Measurements from ENCODE around the gene CD84.
"Not testable (repeated sequence)": the region's sequence is repeated elsewhere in the genome, so short reads cannot be mapped to it uniquely, and the experiment has no call there.

The CD84 gene

GRCh38 chr1:160608514-160608913, 29.2 kb upstream of the CD84 start:
- DNase-seq: no peak

GRCh38 chr1:160608057-160608456, 28.8 kb upstream of the CD84 start:
- no peak for DNase-seq

GRCh38 chr1:160607672-160608032, 28.4 kb upstream of the CD84 start:
- no peak for DNase-seq

GRCh38 chr1:160607011-160607671, 27.8 kb upstream of the CD84 start:
- DNase-seq: peak; percentile 31

GRCh38 chr1:160606611-160607010, 27.3 kb upstream of the CD84 start:
- no peak for DNase-seq

GRCh38 chr1:160605792-160606479, 26.6 kb upstream of the CD84 start:
- no peak for DNase-seq

GRCh38 chr1:160605205-160605604, 25.9 kb upstream of the CD84 start:
- DNase-seq: no peak

GRCh38 chr1:160597705-160598104, 18.4 kb upstream of the CD84 start:
- no peak for DNase-seq

GRCh38 chr1:160597051-160597450, 17.8 kb upstream of the CD84 start:
- no peak for DNase-seq

- no peak for DNase-seq
Observed at GRCh38 chr1:160590488-160590887, 11.2 kb upstream of the CD84 start.

GRCh38 chr1:160588468-160588867, 9.2 kb upstream of the CD84 start:
- no peak for DNase-seq

GRCh38 chr1:160584784-160585183, 5.5 kb upstream of the CD84 start:
- no peak for DNase-seq

- DNase-seq: not testable (repeated sequence)
Observed at GRCh38 chr1:160582976-160583375, 3.7 kb upstream of the CD84 start.

- DNase-seq: no peak
Observed at GRCh38 chr1:160581961-160582360, 2.7 kb upstream of the CD84 start.

- no peak for DNase-seq
Observed at GRCh38 chr1:160580221-160580812, 1.0 kb upstream of the CD84 start.

GRCh38 chr1:160578525-160579191, 638 bp downstream of the CD84 start:
- DNase-seq: no peak

GRCh38 chr1:160578175-160578524, 1.1 kb downstream of the CD84 start:
- no peak for DNase-seq

- no peak for DNase-seq
Observed at GRCh38 chr1:160577671-160578070, 1.6 kb downstream of the CD84 start.

GRCh38 chr1:160576884-160577283, 2.4 kb downstream of the CD84 start:
- DNase-seq: no peak

GRCh38 chr1:160576390-160576789, 2.9 kb downstream of the CD84 start:
- no peak for DNase-seq

- DNase-seq: no peak
Observed at GRCh38 chr1:160575112-160575664, 4.1 kb downstream of the CD84 start.

GRCh38 chr1:160570840-160571239, 8.5 kb downstream of the CD84 start:
- DNase-seq: no peak

GRCh38 chr1:160569806-160570205, 9.5 kb downstream of the CD84 start:
- no peak for DNase-seq
